Measurements from ENCODE around the gene NOX5. TPM values are rescaled to one million over a fixed set of nuclear protein-coding genes. Genes with fewer than 3 reads are reported as not detected.

Gene NOX5
- total RNA-seq, 2 donors from 2014 or later = 0.54 to 0.92 TPM

GRCh38 chr15:69096196-69096595 lies 81.7 kb downstream of the NOX5 start:
- H3K27ac ChIP-seq = no peak overlapping the region
- no peak for ATAC-seq (ENCODE audit: insufficient number of reproducible peaks, low FRiP score, low read depth)
- H3K4me3 ChIP-seq = no peak overlapping the region
- H3K4me1 ChIP-seq (ENCODE audit: control insufficient read depth in 1 of 2, low read depth in 2 of 2) = no peaks in the 10 kb centered on the region
- H3K9me3 ChIP-seq = no peaks in the 10 kb centered on the region
- DNase-seq (ENCODE audit: low spot score) = no peak
- H3K27me3 ChIP-seq (replicated peaks; ENCODE audit: insufficient read depth) = no peaks in the 10 kb centered on the region
- no peaks in the 10 kb centered on the region for H3K36me3 ChIP-seq
- TF ChIP-seq, protein P1, sequence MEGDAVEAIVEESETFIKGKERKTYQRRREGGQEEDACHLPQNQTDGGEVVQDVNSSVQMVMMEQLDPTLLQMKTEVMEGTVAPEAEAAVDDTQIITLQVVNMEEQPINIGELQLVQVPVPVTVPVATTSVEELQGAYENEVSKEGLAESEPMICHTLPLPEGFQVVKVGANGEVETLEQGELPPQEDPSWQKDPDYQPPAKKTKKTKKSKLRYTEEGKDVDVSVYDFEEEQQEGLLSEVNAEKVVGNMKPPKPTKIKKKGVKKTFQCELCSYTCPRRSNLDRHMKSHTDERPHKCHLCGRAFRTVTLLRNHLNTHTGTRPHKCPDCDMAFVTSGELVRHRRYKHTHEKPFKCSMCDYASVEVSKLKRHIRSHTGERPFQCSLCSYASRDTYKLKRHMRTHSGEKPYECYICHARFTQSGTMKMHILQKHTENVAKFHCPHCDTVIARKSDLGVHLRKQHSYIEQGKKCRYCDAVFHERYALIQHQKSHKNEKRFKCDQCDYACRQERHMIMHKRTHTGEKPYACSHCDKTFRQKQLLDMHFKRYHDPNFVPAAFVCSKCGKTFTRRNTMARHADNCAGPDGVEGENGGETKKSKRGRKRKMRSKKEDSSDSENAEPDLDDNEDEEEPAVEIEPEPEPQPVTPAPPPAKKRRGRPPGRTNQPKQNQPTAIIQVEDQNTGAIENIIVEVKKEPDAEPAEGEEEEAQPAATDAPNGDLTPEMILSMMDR (IDR thresholded peaks at IDR 0.05) = no peak

- no peaks in the 10 kb centered on the region for H3K4me1 ChIP-seq (ENCODE audit: control insufficient read depth in 1 of 2, low read depth in 2 of 2)
- no peak for DNase-seq (ENCODE audit: low spot score)
- no peaks in the 10 kb centered on the region for H3K27me3 ChIP-seq (replicated peaks; ENCODE audit: insufficient read depth)
- no peak overlapping the region for H3K27ac ChIP-seq
- TF ChIP-seq, protein P1 (IDR thresholded peaks at IDR 0.05) = no peak
- no peaks in the 10 kb centered on the region for H3K9me3 ChIP-seq
- ATAC-seq (ENCODE audit: insufficient number of reproducible peaks, low FRiP score, low read depth) = no peak
- no peaks in the 10 kb centered on the region for H3K36me3 ChIP-seq
- H3K4me3 ChIP-seq = no peak overlapping the region
Observed at GRCh38 chr15:69096626-69097025, 82.1 kb downstream of the NOX5 start.

GRCh38 chr15:69098771-69099170 lies 84.3 kb downstream of the NOX5 start:
- no peaks in the 10 kb centered on the region for H3K36me3 ChIP-seq
- H3K27me3 ChIP-seq (replicated peaks; ENCODE audit: insufficient read depth) = no peaks in the 10 kb centered on the region
- TF ChIP-seq, protein P1 (IDR thresholded peaks at IDR 0.05) = no peak
- no peaks in the 10 kb centered on the region for H3K4me1 ChIP-seq (ENCODE audit: control insufficient read depth in 1 of 2, low read depth in 2 of 2)
- H3K27ac ChIP-seq = no peak overlapping the region
- H3K9me3 ChIP-seq = no peaks in the 10 kb centered on the region
- H3K4me3 ChIP-seq = no peak overlapping the region
- ATAC-seq (ENCODE audit: insufficient number of reproducible peaks, low FRiP score, low read depth) (no peak), DNase-seq (ENCODE audit: low spot score) (no peak)

DNA sequence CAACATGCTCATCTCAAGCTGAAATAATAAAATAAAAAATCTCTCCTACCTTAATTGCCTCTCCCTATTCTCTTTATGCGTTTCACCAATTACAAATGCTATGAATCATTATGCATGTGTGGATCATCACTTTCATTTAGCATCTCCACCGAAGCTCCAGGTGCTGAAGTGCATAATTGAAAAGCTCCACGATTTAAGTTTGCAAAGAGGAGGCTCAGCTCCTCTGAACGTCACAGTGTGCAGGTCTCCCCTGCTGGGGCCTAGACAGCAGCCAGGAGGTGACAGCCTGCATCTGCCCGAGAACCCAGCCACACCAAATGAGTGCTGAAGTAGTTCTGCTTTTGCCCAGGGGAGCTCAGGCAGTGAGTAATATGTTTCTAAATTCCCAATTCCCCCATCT lies 85.4 kb downstream of the NOX5 start:
- H3K27ac ChIP-seq = no peak overlapping the region
- no peak for DNase-seq (ENCODE audit: low spot score)
- TF ChIP-seq, protein P1 (IDR thresholded peaks at IDR 0.05) = no peak
- H3K4me3 ChIP-seq = no peak overlapping the region
- no peaks in the 10 kb centered on the region for H3K27me3 ChIP-seq (replicated peaks; ENCODE audit: insufficient read depth)
- H3K9me3 ChIP-seq = no peaks in the 10 kb centered on the region
- no peaks in the 10 kb centered on the region for H3K4me1 ChIP-seq (ENCODE audit: control insufficient read depth in 1 of 2, low read depth in 2 of 2)
- no peak for ATAC-seq (ENCODE audit: insufficient number of reproducible peaks, low FRiP score, low read depth)
- no peaks in the 10 kb centered on the region for H3K36me3 ChIP-seq

DNA sequence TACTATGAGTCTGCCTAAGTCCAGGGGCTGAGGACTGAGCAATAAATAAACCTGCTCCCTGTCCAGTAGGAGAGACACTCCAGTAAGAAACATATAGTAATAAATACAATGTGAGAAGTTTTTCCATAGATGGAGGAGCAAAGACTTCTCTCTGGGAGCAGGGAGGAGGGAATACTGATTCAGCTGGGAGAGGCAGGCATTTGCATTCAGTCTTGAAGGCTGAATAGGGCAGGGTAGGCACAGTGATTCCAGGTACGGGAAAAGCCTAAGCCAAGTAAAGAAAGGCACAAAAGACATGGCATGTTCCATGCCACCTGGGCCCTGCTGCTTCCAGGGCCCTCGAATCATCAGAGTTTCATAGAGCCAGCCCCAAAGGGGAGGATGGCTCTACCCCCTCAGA lies 86.3 kb downstream of the NOX5 start:
- no peaks in the 10 kb centered on the region for H3K36me3 ChIP-seq
- no peaks in the 10 kb centered on the region for H3K4me1 ChIP-seq (ENCODE audit: control insufficient read depth in 1 of 2, low read depth in 2 of 2)
- no peak overlapping the region for H3K4me3 ChIP-seq
- no peak for DNase-seq (ENCODE audit: low spot score)
- H3K27me3 ChIP-seq (replicated peaks; ENCODE audit: insufficient read depth) = no peaks in the 10 kb centered on the region
- ATAC-seq (ENCODE audit: insufficient number of reproducible peaks, low FRiP score, low read depth) = no peak
- TF ChIP-seq, protein P1 (IDR thresholded peaks at IDR 0.05) = no peak
- no peak overlapping the region for H3K27ac ChIP-seq
- H3K9me3 ChIP-seq = no peaks in the 10 kb centered on the region
